ENCODE data around the gene STXBP5.

Gene STXBP5

DNA sequence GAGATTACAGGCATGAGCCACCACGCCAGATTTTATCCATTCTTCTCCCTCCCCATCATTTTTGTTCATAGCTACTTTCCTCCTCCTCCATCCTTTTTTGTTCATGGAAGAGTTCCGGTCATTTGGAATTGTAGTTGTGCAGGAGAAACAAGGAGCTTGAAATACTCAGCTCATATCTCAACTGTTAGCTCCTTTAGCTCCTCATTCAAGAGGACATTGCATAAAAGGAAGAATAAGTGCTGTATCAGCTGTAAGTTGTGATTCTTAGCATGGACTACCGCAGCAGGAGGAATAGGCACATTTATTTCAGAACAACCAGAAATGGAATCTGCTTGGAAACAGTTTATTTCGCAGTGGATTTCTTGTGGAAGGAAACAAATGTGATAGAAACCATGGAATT, 7.6 kb downstream of the STXBP5 start:
- DNase-seq = no peak

DNA sequence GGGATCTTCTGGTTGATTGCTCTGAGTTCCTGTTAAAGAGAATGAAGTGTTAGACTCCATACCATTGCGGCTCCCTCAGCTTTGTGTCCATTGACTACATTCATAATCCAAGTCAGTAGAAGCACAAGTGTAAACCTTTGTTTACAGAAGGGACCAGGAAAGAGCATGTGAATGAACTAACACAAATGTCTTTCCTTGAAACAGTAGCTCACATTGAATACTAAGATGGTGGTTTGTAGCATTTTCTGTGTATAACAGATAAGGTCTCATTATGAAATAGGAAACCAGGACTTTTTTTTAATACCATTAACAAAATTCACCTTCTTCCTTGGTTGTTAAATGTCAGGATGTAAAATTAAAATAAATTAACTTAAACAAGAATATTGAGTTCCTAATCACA, 8.4 kb downstream of the STXBP5 start:
- no peak for DNase-seq

DNA sequence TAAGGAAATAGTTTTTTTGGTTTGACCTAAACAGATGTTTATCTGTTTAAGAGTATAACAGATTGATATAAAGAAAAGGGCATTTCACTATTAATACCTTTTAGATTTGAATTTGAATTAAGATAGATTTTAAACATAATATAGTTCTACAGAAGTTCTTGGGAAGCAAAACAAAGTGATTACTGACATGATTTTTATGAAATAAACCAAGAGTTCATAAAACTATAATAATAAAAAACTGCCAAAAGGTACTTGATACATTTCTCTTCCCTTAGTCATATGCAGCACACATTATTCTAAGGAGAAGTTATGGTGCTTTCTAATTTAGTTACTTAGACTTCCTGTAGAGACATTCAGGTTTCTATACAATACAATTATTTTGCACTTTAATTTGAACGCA, 9.6 kb downstream of the STXBP5 start:
- no peak for DNase-seq

DNA sequence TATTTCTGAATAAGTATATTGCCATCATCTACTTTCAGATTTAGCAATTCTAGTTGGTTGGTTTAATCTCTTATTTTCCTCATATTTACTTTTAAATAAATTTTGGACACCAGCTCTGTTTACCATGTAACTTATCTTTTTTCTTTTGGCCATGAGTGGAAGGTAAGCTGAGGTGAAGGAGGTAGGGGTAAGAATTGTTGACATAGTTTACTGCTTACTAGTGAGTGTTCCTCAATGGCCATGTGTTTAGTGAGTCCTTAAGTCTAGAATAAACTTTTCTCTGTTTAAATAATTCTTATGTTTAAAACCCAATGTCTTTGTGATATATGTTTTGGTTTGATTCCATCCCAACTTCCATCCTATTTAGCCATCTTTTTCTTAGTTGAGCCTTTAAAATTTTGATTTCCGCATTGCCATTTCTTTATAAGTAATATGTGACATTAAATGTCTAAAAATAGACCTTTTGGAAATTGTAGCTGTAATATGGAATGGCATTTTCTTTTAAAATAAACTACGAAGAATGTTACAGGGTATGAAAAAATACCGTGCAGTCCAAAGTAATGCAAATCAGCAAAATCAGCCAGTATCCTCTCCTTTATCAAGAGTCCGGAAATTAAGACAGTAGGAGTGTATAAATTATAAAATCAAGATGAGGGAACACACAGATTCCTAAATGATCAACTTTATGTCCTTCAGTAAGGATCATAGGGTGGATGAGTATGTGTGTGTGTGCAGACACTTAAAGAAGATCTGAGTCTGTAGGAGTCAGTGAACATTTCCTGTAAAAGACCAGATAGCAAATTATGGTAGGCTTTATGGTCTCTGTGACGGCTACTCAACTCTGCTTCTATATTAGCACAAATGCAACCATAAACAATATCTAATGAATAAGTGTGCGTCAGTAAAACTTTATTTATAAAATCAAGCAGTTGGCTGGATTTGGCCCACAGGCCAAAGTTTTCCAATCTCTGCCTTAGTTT, 10.3 kb downstream of the STXBP5 start:
- no peak for DNase-seq

DNA sequence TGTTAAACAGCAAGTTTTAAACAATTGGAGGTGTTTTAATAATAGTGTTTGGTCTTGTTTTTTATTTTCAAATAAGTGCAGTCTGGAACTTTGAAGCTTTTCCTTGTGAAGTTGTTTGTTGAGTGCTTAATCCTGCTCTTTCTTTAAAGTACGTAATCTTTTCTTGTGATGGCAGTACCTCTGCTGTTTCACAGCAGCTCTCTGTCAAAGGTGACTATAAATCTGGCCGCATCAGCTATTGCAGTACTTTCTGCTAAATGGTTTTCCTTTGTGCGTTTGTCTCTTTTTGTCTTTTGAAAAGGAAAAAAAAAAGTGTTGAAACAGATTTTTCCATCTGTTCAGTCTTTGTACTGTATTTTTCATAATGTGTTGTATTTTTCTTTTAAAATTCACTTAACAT, 12.7 kb downstream of the STXBP5 start:
- no peak for DNase-seq

DNA sequence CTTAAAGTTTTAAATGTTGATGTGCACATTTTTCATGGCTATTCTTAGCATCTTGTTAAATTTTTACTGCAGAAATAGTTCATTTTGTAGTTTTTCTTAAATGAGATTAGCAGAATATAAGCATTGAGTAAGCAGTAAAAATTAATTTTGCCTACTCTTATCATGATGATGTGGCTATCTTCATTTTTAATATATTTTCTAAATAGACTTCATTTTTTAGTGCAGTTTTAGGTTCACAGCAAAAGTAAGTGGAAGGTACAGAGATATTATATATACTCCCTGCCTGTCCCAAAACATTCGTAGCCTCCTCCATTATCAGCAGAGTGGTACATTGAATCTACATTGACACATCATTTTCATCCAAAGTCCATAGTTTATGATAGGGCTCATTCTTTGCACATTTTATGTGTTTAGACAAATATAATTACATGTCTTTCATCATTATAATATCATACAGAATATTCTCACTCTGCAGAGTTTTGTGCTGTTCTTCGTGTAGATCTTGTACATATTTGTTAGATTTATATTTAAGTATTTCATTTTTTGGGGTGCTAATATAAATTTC, 13.7 kb downstream of the STXBP5 start:
- no peak for DNase-seq

DNA sequence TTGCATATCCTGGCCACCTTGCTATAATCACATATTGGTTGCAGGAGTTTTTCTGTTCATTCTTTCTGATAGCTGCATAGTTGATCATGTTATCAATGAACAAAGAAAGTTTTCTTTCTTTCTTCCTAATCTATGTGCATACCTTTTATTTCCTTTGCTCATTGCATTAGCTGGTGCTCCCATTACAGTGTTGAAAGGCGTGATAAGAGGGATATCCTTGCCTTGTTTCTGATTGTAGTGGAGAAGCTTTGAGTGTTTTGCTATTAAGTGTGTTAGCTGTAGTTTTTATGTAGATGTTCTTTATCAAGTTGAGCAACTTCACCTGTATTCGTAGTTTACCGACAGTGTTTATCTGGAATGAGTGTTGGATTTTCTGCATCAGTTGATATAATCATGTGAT, 14.6 kb downstream of the STXBP5 start:
- no peak for DNase-seq

DNA sequence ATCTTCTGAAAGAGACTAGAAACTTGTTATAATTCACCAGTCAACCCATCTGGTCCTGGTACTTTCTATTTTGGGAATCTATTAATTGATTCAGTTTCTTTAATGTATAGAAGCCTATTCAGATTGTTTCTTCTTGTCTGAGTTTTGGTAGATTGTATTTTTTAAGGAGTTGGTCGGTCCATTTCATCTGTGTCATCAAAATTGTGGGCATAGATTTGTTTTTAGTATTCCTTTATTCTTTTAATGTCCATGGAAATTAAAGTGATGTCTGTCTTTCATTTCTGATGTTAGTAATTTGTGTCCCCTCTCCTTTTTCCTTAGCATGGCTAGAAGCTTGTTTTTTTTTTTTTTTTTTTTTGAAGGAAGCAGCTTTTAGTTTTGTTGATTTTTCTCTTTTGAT, 15.2 kb downstream of the STXBP5 start:
- no peak for DNase-seq

DNA sequence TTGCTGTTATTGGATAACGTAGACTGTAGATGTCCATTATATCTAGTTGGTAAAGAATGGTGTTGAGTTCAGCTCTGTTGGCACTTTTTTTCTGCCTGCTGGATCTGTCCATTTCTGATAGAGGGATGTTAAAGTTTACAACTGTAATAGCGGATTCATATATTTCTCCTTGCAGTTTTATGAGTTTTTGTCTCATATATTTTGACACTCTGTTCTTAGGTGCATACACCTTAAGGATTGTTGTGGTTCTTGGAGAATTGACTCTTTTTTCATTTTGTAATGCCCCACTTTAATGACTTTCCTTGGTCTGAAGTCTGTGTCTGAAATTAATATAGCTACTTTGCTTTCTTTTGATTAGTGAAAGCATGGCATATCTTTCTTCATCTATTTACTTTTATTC, 16.1 kb downstream of the STXBP5 start:
- DNase-seq = no peak

DNA sequence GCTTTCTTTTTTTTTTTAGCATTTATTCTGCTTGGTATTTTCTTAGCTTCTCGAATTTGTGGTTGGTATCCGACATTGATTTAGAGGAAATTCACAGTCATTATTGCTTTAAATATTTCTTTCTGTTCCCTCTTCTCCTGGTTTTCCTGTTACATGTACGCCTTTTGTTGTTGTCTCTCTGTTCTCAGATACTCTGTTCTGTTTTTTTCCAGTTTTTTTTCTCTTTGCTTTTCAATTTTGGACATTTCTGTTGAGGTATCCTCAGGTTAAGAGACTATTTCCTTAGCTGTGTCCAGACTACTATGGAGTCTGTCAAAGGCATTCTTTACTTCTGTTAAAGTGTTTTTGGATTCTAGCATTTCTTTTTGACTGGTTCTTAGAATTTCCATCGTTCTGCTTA, 17.5 kb downstream of the STXBP5 start:
- no peak for DNase-seq

DNA sequence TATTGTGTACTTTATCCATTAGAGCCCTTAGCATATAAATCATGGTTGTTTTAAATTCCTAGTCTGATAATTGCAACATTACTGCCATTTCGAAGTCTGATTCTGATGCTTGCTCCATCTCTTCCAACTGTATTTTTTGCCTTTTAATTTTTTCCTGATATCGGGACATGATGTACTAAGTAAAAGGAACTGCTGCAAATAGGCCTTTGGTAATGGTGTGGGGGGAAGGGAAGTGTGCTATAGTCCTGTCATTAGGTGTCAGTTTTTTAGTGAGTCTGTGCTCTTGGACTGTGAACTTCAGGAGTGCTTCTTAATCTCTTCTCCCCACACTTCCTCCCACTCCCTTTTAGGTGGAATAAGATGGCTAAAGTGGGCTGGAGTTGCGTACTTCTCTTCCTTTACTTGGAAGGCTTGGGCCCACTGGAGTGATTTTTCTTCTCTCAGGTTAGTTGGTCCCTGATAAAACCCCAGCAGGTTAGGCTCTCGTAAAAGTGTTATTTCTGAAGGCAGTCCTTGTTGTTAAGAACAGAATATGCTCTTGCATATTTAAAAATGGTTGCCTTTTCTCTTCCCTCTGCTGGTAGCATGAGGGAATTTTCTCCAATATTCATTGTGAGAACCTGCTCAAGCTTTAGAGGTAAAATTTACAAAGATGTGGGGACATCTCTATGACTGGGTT, 18.1 kb downstream of the STXBP5 start:
- peak in 2 of 6 experiments; percentile 29 to 37 for DNase-seq

DNA sequence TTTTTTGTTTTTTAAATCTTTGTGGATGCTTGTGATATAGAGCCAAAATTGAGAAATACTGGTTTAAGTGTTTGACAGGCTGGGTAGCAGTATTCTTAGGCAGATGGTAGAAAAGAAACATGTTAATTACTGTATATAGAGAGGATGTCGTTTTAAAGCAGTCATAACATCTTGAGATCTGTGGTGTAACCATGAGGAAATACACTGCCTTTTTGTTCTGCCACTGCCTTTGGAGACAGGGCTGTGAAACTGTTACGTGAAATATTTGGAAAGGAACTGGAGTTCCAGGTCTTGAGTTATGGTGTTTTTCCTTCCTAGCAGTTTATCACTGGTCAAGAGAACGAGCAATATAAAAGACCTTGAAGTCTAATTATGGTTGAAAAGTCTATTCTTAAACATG, 19.5 kb downstream of the STXBP5 start:
- DNase-seq = no peak

DNA sequence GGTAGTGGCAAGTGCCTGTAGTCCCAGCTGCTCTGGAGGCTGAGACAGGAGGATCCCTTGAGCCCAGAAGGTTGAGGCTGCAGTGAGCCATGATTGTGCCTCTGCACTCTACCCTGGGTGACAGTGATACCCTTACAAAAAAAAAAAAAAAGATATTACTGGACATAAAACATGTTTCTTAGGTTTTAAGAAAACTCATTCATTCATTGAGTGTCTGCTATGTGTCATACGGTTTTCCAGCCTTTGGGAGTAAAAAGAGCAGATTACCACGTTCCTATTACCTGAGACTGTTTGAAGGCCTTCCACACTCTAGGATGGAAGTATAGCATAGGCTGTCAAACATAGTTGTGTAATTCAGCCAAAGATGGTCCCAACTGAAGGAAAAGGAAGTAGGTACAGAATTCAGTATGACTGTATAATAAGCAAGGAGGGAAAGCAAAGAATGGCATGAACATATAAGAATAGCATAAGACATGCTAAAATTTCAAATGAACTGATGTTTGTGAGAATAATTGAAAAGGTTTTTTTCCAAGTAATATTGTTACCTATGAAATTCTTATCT, 22.0 kb downstream of the STXBP5 start:
- DNase-seq = no peak

DNA sequence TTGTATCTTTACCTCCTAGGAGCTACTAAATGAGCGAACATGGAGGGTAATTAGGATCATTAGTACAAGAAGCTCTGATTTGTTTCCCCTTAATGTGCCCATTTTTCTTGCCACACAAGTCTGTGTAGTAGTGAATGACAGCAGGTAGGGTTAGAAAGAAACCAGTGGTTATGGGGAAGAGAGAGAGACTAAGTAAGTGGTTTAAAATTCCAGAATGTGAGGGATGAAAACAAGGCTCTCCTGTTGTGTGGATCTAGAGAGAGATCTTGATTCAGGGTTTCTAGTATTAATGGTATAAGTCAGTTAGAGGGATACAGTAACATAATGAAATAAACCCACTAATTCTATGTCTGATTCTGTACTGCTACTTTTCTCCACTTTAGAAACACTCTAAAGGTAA, 22.7 kb downstream of the STXBP5 start:
- no peak for DNase-seq

DNA sequence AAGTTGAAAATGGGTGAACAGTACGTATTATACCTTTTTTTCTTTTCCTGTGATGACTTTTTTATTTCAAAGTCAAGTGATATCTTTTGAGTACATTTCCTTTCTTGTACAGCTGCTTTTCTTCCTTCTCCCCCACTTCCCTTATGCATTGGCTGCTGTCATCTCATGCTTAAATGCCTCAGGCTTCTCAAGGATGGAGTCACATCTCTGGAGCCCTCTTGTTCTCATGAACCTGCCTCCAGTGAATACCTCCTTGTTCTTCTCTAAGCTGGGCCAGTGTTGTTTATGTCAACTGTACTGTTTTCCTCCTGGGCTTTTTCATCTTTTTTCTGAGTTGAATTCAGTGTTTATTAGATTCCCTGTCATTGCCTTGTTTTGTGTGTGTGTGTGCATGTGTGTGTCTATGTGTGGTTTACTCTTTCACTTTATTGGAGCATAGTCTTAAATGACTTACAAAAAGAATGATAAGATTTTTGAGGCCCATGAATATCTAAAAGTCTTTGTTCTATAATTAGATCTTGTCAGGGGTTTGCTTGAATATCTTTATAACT, 23.6 kb downstream of the STXBP5 start:
- peak in 1 of 6 experiments; percentile 21 for DNase-seq

DNA sequence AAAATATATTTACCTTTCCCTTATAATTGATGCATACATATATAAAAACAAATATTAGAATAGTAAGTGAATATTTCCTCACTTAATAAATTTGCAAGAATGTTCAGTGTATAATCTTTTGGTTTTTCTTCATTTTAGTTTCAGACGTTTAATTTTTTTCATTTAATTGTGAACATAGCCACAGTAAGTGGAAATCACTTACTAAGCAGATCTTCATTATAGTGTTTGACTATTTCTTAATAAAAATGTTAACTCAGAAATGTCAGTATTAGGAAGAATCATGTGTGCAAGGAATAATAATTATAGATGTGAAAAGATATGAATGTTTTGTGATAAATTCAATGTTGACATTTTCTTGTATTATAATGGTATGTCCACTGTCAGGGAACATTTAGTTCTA, 27.4 kb downstream of the STXBP5 start:
- DNase-seq = no peak

DNA sequence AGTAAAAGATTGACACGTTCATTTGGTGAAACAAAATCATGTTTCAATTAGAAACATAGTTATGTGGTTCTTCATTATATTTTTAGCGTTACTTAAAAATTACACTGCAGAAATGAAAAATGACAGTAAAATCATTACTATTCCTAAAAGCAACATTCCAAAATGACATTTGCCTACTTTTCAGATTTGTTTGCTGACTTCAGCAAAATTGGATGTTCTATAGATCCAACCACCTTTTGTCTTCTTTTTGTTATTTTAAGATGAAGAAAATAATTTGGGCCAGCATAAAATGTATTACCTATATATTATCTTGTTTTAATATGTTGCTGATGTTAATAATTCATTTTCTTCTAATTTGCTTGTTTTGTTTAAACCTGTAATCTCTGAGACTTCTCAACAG, 30.5 kb downstream of the STXBP5 start:
- DNase-seq = no peak

DNA sequence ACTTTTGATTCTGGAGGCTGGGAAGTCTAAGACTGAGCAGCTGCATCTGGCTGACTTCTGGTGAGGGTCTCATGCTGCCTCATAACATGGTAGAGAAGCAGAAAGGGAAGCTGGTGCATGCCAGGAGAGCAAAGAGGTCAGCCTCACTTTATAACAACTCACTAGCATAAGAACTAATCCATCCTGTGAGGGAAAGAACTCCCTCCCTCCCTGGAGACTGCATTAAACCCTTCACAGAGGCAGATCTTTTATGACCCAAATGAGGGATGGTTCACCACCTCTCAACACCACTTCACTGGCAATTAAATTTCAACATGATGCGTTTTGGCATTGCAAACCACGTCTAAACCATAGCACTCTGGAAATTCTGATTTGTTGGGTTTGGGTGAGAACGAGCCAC, 33.9 kb downstream of the STXBP5 start:
- DNase-seq = no peak

DNA sequence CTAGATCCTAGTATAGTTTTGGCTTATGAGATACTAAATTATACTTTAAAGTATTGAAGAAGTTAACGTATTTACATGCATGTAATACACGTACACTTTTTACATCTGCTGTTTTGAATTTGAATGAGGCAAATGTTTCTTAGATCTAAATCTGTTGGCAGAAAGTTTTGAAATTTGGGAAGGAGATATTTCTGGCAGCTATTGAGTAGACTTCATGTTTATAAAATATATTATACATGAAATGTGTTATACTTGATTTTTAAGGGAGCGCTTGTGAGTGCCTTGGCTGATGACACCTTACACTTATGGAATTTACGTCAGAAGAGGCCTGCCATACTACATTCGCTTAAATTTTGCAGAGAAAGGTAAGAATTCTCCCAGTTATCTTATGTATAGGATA, 34.7 kb downstream of the STXBP5 start:
- DNase-seq = no peak

DNA sequence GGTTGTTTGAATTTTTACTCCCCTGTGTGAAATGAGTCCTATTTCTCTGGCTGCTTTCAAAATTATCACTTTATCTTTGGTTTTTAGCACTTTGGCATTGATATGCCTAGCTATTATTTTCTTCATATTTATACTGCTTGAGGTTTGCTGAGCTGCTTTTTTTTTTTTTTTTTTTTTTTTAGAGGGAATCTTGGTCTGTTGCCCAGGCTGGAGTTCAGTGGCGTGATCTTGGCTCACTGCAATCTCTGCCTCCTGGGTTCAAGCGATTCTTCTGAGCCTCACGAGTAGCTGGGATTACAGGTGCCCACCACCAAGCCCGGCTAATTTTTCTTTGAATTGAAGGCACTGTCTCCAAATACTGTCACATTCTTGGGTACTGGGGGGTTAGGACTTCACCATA, 40.6 kb downstream of the STXBP5 start:
- no peak for DNase-seq

DNA sequence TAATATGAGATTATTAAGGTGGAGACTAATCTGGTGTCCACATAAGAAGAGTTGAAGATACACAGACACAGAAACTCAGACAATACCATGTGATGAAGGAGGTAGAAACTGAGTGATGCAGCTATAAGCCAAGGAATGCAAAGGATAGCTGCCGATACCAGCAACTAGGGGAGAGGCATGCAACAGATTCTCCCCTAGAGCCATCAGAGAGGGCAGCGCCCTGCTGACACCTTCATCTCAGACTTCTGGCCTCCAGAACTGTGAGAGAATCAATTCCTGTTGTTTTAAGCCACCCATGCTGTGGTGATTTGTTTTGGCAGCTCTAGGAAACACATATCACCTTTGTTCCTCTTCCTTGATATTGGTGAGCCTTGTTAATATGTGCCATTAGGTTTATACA, 41.5 kb downstream of the STXBP5 start:
- DNase-seq = no peak

DNA sequence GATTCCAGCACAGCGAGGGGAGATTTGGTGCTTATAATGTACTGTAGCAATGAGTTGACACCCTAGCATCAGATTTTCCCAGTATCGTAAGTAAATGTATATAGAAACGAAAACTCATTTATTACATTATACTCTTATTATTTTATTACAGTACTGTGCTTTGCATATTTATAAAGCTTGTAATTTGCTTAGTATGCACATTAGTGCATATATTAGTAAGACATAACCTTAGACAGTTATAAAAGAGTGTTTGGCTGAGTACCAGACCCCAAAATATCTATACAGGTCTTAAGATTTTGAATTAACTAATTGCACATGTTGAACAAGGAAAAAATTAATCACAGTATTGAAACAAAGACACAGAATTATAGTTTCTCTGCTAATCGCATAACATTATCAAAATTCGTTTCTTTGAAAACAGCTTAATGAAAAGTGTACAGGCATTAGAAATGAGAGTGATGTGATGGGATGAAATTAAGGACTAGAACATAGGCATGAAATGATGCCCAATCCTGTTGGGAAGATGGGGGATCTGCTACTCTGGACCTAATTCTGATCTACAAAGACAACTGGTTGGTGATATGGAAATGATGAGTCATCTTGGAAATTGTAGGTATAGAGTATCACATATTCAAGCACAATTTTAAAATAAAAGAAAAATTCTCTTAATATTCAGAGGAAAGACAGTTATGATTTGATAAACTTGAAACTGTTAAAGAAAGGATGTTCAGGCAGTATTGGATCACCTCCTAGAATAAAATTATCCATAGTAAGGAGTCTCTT, 42.8 kb downstream of the STXBP5 start:
- no peak for DNase-seq

DNA sequence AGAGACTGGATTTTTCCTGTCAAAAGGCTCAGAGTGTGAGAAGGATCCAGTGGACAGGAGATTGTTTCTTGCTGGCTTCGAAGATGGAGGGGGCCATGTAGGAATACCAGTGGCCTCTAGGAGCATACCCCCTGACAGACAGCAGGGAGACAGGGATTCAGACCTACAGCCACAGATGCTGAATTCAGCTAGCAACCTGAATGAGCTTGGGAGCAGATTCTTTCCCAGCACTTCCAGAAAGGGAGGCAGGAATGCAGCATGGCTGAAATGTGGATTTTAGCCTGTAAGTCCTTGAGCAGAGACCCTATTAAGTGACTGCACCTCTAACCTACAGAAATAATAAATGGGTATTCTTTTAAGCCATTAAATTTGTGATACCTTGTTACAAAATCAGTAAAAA, 44.6 kb downstream of the STXBP5 start:
- DNase-seq = no peak

Measured in stimulated activated naive CD4-positive, alpha-beta T cell (primary cell).